Ascending aorta (tissue), 2 donors: ENCODE measurements around the gene ATP5F1D. TPM values are rescaled to one million over a fixed set of nuclear protein-coding genes. Genes with fewer than 3 reads are reported as not detected.
A peak's percentile ranks its signal among the peaks of the same experiment; 100 is the strongest.

Source experiments
- DNase-seq, 2 donors: peaks; one replicate each; pipeline ENCODE4 v3.0.0-alpha.2; 2019; ENCODE audit warnings: low spot score in 2 of 2
- H3K27ac ChIP-seq, 2 donors: fragments of 200-600 bp; sonication (generic); one replicate each; pipeline ENCODE4 v1.5.1; 2016 to 2017; ENCODE audit warnings: mild to moderate bottlenecking in 1 of 2
- H3K27me3 ChIP-seq: fragments of 200-600 bp; sonication (generic); one replicate; pipeline ENCODE4 v1.5.1; 2017
- H3K36me3 ChIP-seq, 2 donors: fragments of 200-600 bp; sonication (generic); one replicate each; pipeline ENCODE4 v1.5.1; 2016
- H3K4me1 ChIP-seq, 2 donors: fragments of 200-600 bp; sonication (generic); one replicate each; pipeline ENCODE4 v1.5.1; 2016 to 2017; ENCODE audit warnings: mild to moderate bottlenecking in 1 of 2
- H3K4me3 ChIP-seq, 2 donors: fragments of 200-600 bp; sonication (generic); one replicate each; pipeline ENCODE4 v1.5.1; 2016 to 2017; ENCODE audit warnings: mild to moderate bottlenecking in 1 of 2
- H3K9me3 ChIP-seq, 2 donors: fragments of 200-600 bp; sonication (generic); one replicate each; pipeline ENCODE4 v1.5.1; 2016
- CTCF ChIP-seq, 3 experiments: fragments of 200-600 bp in 2 of 3; fragments of 450-650 bp in 1 of 3; sonication (generic) in 2 of 3; IDR thresholded peaks; one replicate each; pipeline ENCODE4 v1.5.1; 2016 to 2019; ENCODE audit warnings: antibody characterized with exemption in 3 of 3, mild to moderate bottlenecking in 1 of 3, moderate library complexity in 1 of 3
- intact Hi-C: fragments of 100-400 bp; cut with DNase I; formaldehyde crosslinking; loops from one replicate; pipeline ENCODE4 v1.15.1; 2023
- total RNA-seq: library from RNA; depleted of rRNA; stranded (reverse); fragments of >200 nt; gene quantifications from one replicate; pipeline ENCODE4 v1.1.0, GENCODE V29; 2016

ATP5F1D gene
- total RNA-seq, 1 donor from 2014 or later = 232 TPM

GRCh38 chr19:1214299-1214861 is 27.2 kb upstream of the ATP5F1D start:
- Histone ChIP-seq H3K9me3 (no peaks in the 10 kb centered on the region), H3K27ac (peak overlapping the region; percentile 92 to 98), H3K4me1 (peaks cover 23 to 66% of the 10 kb centered on the region in 2 donors), H3K36me3 (peaks cover 0 to 10% of the 10 kb centered on the region in 2 donors), H3K4me3 (peak overlapping the region; percentile 38 to 49), H3K27me3 (no peaks in the 10 kb centered on the region)
- TF ChIP-seq CTCF (IDR thresholded peaks at IDR 0.05) = no peak
- DNase-seq = no peak
- intact Hi-C loops = loop anchor here (10.0 kb wide), 1 partner anchor 290 kb away; the partner anchor contains the start of gene ARID3A

GRCh38 chr19:1214862-1215731 is 26.5 kb upstream of the ATP5F1D start:
- peak; percentile 41 to 92 for DNase-seq
- H3K4me1 ChIP-seq = peaks cover 23 to 60% of the 10 kb centered on the region in 2 donors
- TF ChIP-seq CTCF (IDR thresholded peaks at IDR 0.05) = peak in 1 of 3 experiments; percentile 4
- intact Hi-C loops = loop anchor here (10.0 kb wide), 1 partner anchor 290 kb away; the partner anchor contains the start of gene ARID3A
- H3K4me3 ChIP-seq = peak overlapping the region; percentile 38 to 49
- peak overlapping the region; percentile 92 to 98 for H3K27ac ChIP-seq
- peaks cover 3 to 13% of the 10 kb centered on the region in 2 donors for H3K36me3 ChIP-seq
- no peaks in the 10 kb centered on the region for H3K27me3 ChIP-seq
- H3K9me3 ChIP-seq = no peaks in the 10 kb centered on the region

- peak overlapping the region; percentile 92 to 98 for H3K27ac ChIP-seq
- peaks cover 28 to 65% of the 10 kb centered on the region in 2 donors for H3K4me1 ChIP-seq
- intact Hi-C loops = loop anchor here (10.0 kb wide), 1 partner anchor 292 kb away; the partner anchor contains the start of gene ARID3A
- H3K9me3 ChIP-seq = no peaks in the 10 kb centered on the region
- H3K36me3 ChIP-seq = peaks cover 18 to 19% of the 10 kb centered on the region in 2 donors
- H3K4me3 ChIP-seq = no peak overlapping the region
- no peak for DNase-seq
- no peak for TF ChIP-seq CTCF (IDR thresholded peaks at IDR 0.05)
- no peaks in the 10 kb centered on the region for H3K27me3 ChIP-seq
These were observed 24.8 kb upstream of the ATP5F1D start for GRCh38 chr19:1216756-1217155.

- H3K27ac ChIP-seq = peak overlapping the region; percentile 92 to 98
- no peak for DNase-seq
- no peaks in the 10 kb centered on the region for H3K9me3 ChIP-seq
- intact Hi-C loops = loop anchor here (10.0 kb wide), 1 partner anchor 293 kb away; the partner anchor contains the start of gene ARID3A
- peaks cover 20% of the 10 kb centered on the region in 2 donors for H3K36me3 ChIP-seq
- no peaks in the 10 kb centered on the region for H3K27me3 ChIP-seq
- TF ChIP-seq CTCF (IDR thresholded peaks at IDR 0.05) = no peak
- no peak overlapping the region for H3K4me3 ChIP-seq
- peaks cover 30 to 66% of the 10 kb centered on the region in 2 donors for H3K4me1 ChIP-seq
These were observed 24.2 kb upstream of the ATP5F1D start for GRCh38 chr19:1217366-1217765.

GRCh38 chr19:1218751-1219567 is 22.6 kb upstream of the ATP5F1D start:
- no peak for DNase-seq
- peaks cover 31 to 36% of the 10 kb centered on the region in 2 donors for H3K36me3 ChIP-seq
- peaks cover 25 to 58% of the 10 kb centered on the region in 2 donors for H3K4me1 ChIP-seq
- no peaks in the 10 kb centered on the region for H3K9me3 ChIP-seq
- H3K27ac ChIP-seq = peak overlapping the region; percentile 92 to 98
- no peak for TF ChIP-seq CTCF (IDR thresholded peaks at IDR 0.05)
- no peaks in the 10 kb centered on the region for H3K27me3 ChIP-seq
- intact Hi-C loops = loop anchor here (10.0 kb wide), 1 partner anchor 294 kb away; the partner anchor contains the start of gene ARID3A
- no peak overlapping the region for H3K4me3 ChIP-seq
